AG04449 (cell line): ENCODE results near the gene KLKB1.

Experiments
- CTCF ChIA-PET: fragments of 350-600 bp; formaldehyde crosslinking; extraction: SDS; loops from one replicate; lab custom pipeline; 2021; ENCODE audit warnings: antibody characterized with exemption; lab: Yijun Ruan, JAX
- POLR2A ChIA-PET: fragments of 400-600, 350-600 bp; formaldehyde crosslinking; extraction: SDS; loops from one replicate; lab custom pipeline; 2020; ENCODE audit warnings: antibody characterized with exemption, inconsistent platforms; lab: Yijun Ruan, JAX
- DNase-seq: peaks from one replicate; pipeline ENCODE4 v3.0.0-alpha.2; 2010; ENCODE audit warnings: low read depth, low spot score
- H3K4me3 ChIP-seq: 2 replicates; pipeline ENCODE4 v1.5.1; 2011; ENCODE audit warnings: low read depth, mild to moderate bottlenecking, control low read depth, low read length
- TF ChIP-seq, protein P1 (sequence below): IDR thresholded peaks from one replicate; pipeline ENCODE4 v1.5.1; 2011; ENCODE audit warnings: mild to moderate bottlenecking, moderate library complexity, low read length, control low read depth, inconsistent platforms; ENCODE audit not compliant: insufficient read depth; ENCODE audit errors: missing control alignments

KLKB1 gene

DNA sequence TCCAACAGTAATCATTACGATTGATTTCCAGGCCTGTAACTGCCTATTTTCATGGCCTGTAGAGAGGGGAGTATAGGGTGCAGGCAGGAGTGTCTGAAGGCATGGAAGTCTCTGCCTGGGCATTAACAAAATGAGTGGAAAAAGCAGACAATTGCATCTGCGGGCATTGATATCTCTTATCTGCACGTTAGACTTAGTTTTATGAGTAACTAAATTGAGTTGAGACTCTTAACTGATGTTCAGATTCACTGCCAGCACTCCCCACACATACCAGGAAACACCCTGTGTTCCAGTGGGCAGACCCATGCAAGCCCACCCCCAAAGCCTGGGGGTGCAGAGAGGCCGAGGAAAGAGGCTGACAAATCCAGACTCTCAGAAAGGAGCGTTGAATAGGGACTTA, 72.0 kb downstream of the KLKB1 start:
- DNase-seq: no peak
- TF ChIP-seq, protein P1, sequence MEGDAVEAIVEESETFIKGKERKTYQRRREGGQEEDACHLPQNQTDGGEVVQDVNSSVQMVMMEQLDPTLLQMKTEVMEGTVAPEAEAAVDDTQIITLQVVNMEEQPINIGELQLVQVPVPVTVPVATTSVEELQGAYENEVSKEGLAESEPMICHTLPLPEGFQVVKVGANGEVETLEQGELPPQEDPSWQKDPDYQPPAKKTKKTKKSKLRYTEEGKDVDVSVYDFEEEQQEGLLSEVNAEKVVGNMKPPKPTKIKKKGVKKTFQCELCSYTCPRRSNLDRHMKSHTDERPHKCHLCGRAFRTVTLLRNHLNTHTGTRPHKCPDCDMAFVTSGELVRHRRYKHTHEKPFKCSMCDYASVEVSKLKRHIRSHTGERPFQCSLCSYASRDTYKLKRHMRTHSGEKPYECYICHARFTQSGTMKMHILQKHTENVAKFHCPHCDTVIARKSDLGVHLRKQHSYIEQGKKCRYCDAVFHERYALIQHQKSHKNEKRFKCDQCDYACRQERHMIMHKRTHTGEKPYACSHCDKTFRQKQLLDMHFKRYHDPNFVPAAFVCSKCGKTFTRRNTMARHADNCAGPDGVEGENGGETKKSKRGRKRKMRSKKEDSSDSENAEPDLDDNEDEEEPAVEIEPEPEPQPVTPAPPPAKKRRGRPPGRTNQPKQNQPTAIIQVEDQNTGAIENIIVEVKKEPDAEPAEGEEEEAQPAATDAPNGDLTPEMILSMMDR: no peak
- ChIA-PET CTCF (interaction anchor here (0.9 to 4.7 kb wide), 4 partner anchors 9 to 324 kb away, joined by 3 to 47 read pairs (median 4); no protein-coding TSS in a partner anchor), POLR2A (no interaction called here)
- no peak overlapping the region for H3K4me3 ChIP-seq

GRCh38 chr4:186300659-186301390, 73.5 kb downstream of the KLKB1 start:
- CTCF ChIA-PET: interaction anchor here (1.2 kb wide), 1 partner anchor 287 kb away, joined by 4 read pairs; no protein-coding TSS in a partner anchor
- no peak for DNase-seq
- TF ChIP-seq, protein P1: no peak
- POLR2A ChIA-PET: no interaction called here
- H3K4me3 ChIP-seq: no peak overlapping the region

DNA sequence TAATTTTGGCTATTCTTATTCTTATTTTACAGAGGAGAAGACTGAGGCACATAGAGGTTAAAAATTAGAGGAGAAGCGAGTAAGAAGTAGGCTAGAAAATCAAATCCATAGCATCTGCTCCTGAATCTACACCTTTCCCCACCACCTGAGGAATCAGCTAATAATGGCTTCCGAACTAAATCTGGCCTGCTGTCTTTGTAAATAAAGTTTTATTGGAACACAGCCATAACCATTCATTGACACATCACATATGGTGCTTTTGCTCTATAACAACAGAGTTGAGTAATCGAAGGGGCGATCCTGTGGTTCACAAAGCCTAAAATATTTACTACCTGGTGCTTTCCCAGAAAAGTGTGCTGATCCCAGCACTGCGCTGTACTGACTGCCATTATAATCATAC, 76.9 kb downstream of the KLKB1 start:
- H3K4me3 ChIP-seq: no peak overlapping the region
- ChIA-PET POLR2A (no interaction called here), CTCF (no interaction called here)
- DNase-seq: no peak
- TF ChIP-seq, protein P1: no peak

DNA sequence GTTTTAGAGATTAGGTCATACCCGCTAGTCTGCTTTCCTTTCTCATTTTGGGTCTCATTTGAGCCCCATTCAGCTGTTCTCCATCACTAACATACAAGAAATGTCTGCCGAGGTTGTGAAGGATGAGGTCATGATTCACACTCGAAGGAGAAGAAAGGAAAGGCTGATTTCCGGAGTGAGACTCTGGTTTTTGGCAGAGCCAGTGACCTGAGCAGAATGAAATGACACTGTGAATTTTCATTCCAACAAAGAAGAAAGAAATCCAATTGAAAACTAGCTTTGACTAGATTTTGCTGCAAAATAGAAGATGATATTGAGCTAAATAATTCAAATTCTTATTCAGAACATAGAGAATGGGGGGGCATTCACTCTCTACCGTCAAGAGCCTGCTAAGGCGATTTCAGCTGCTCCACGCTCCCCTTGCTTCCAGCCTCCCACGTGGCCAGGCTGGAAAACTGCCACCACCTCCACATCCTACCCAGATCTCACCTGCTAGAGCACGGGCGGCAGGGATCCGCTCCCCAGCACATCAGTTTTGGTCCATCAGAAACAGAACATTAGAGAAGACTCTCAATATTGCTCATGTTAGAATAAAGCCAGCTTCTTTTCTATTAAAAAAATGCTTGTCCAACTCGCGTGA, 77.7 kb downstream of the KLKB1 start:
- TF ChIP-seq, protein P1: no peak
- DNase-seq: no peak
- H3K4me3 ChIP-seq: no peak overlapping the region
- ChIA-PET POLR2A (no interaction called here), CTCF (interaction anchor here (0.6 to 2.5 kb wide), 3 partner anchors 9 to 282 kb away, joined by 3 to 13 read pairs (median 3); no protein-coding TSS in a partner anchor)

DNA sequence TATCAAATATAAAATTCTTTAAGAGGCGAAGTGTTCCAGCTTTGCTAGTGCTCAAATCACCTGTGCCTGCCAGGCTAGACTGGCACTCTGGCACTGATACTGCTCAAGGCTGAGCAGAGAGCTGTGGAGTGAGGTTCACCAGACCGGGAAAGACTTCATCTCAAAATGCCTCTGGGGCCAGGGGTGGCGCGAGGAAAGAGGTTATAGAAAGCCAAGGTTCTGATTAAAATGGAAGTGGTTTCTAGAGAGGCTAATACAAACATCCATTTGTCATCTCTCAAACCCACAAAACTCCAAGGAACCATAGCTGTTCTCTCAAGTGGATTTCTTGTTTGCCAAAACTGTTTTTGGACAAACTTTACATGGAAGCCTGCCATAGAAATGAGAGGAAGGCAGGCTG, 80.2 kb downstream of the KLKB1 start:
- ChIA-PET CTCF (interaction anchor here (1.2 to 1.8 kb wide), 3 partner anchors 9 to 13 kb away, joined by 4 to 7 read pairs (median 5); no protein-coding TSS in a partner anchor), POLR2A (no interaction called here)
- H3K4me3 ChIP-seq: no peak overlapping the region

More for the DNA sequence above, 80.2 kb downstream of the KLKB1 start:
- TF ChIP-seq, protein P1: no peak
- DNase-seq: no peak
